NCI-H2196 (cell line): ENCODE results near the gene DNAH2.

ENCODE experiments used
- DNase-seq: peaks from one replicate; lab custom pipeline; 2025; ENCODE audit not compliant: unreplicated experiment; lab: John Stamatoyannopoulos, UW

Gene DNAH2

DNA sequence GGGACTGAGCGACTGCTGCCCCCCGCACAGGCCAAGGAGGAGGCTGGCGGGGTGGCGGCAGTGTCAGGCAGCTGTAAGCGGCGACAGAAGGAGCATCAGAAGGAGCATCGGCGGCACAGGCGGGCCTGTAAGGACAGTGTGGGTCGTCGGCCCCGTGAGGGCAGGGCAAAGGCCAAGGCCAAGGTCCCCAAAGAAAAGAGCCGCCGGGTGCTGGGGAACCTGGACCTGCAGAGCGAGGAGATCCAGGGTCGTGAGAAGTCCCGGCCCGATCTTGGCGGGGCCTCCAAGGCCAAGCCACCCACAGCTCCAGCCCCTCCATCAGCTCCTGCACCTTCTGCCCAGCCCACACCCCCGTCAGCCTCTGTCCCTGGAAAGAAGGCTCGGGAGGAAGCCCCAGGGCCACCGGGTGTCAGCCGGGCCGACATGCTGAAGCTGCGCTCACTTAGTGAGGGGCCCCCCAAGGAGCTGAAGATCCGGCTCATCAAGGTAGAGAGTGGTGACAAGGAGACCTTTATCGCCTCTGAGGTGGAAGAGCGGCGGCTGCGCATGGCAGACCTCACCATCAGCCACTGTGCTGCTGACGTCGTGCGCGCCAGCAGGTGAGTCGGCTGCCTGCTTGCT lies 131.7 kb downstream of the DNAH2 start:
- DNase-seq, result no peak

DNA sequence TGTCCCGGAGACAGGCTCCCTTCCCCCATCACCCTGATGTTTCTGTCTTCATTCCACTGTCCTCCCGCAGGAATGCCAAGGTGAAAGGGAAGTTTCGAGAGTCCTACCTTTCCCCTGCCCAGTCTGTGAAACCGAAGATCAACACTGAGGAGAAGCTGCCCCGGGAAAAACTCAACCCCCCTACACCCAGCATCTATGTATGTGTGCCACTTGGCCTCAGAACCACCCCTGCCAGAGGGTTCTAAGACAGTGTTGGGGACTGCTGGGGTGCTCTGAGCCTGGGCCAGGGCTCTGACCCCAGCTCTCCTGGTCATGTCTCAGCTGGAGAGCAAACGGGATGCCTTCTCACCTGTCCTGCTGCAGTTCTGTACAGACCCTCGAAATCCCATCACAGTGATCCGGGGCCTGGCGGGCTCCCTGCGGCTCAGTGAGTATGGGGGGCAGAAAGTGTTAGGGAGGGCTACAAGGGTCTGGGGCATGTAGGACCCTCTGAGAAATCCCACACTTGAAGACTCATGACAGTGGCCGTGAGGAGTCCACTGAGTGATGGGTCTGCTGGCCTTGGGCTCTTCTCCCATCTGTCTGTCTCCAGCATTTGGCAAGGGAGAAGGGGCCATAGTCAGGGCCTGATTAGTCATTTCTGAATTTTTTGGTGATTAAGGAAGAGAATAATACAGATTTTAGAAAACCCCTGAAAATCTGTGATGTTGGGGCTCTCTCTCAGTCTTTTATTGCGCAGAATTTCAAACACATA lies 132.4 kb downstream of the DNAH2 start:
- DNase-seq, result no peak

DNA sequence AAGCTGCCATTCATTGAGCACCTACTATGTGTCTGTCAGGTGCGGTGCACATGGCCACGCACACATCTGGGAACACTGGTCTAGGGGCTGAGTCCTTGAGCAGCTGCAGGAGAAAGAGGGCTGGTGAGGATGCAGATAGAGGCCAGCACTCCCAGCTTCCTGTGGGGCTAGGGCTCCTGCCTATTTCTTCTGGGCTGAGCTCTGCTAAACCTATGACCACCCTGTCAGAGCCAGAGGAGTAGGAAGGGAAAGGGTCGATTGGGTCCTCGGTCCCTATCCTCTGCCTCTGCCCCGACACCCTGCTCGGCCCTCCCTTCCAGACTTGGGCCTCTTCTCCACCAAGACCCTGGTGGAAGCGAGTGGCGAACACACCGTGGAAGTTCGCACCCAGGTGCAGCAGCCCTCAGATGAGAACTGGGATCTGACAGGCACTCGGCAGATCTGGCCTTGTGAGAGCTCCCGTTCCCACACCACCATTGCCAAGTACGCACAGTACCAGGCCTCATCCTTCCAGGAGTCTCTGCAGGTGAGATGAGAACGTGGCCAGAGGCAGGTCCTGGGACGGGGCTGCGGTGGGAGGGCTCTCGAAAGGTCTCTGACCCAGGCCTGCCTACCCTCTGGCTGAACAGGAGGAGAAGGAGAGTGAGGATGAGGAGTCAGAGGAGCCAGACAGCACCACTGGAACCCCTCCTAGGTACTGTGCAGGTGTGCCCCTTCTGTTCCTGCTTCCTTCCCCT lies 133.3 kb downstream of the DNAH2 start:
- DNase-seq, result no peak

DNA sequence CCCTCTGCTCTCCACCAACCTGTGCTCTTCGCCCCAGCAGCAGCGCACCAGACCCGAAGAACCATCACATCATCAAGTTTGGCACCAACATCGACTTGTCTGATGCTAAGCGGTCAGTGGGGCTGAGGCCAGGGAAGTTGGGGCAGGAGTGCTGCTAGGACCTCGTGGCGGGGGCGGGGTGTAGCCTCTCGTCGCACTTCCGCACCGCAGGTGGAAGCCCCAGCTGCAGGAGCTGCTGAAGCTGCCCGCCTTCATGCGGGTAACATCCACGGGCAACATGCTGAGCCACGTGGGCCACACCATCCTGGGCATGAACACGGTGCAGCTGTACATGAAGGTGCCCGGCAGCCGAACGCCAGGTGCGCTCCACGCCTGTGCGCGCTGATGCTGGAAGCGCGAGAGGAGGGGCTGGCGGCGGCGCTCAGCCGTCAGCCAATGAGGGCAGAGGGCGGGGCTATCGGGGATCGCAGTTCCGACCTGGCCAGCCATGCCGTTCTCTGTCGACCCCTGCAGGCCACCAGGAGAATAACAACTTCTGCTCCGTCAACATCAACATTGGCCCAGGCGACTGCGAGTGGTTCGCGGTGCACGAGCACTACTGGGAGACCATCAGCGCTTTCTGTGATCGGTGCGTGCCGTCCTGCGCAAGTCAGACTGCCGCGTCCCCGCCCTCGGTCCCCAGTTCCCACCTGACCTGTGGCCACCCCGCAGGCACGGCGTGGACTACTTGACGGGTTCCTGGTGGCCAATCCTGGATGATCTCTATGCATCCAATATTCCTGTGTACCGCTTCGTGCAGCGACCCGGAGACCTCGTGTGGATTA lies 134.1 kb downstream of the DNAH2 start:
- peak; percentile 84 for DNase-seq

DNA sequence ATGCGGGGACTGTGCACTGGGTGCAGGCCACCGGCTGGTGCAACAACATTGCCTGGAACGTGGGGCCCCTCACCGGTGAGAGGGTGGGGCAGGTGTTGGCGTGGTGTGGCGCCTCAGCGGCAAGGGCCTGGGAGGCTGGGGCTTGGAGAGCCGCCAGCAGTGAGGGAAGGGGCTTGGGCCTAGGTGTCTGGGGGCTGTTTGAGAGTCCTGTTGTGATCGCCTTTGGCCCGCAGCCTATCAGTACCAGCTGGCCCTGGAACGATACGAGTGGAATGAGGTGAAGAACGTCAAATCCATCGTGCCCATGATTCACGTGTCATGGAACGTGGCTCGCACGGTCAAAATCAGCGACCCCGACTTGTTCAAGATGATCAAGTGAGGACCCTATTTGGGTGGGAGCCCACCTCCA lies 134.7 kb downstream of the DNAH2 start:
- no peak for DNase-seq

DNA sequence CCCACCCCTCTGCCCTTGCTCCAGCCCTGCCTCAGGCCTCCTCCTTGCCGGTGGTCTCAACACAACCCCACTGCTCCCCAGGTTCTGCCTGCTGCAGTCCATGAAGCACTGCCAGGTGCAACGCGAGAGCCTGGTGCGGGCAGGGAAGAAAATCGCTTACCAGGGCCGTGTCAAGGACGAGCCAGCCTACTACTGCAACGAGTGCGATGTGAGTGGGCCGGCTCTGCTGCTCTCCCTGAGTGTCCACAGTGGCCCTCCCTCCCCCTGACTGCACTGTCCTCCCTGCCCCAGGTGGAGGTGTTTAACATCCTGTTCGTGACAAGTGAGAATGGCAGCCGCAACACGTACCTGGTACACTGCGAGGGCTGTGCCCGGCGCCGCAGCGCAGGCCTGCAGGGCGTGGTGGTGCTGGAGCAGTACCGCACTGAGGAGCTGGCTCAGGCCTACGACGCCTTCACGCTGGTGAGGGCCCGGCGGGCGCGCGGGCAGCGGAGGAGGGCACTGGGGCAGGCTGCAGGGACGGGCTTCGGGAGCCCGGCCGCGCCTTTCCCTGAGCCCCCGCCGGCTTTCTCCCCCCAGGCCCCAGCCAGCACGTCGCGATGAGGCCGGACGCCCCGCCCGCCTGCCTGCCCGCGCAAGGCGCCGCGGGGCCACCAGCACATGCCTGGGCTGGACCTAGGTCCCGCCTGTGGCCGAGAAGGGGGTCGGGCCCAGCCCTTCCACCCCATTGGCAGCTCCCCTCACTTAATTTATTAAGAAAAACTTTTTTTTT lies 135.6 kb downstream of the DNAH2 start:
- DNase-seq, result no peak

DNA sequence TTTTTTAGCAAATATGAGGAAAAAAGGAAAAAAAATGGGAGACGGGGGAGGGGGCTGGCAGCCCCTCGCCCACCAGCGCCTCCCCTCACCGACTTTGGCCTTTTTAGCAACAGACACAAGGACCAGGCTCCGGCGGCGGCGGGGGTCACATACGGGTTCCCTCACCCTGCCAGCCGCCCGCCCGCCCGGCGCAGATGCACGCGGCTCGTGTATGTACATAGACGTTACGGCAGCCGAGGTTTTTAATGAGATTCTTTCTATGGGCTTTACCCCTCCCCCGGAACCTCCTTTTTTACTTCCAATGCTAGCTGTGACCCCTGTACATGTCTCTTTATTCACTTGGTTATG lies 136.1 kb downstream of the DNAH2 start:
- DNase-seq, result no peak

DNA sequence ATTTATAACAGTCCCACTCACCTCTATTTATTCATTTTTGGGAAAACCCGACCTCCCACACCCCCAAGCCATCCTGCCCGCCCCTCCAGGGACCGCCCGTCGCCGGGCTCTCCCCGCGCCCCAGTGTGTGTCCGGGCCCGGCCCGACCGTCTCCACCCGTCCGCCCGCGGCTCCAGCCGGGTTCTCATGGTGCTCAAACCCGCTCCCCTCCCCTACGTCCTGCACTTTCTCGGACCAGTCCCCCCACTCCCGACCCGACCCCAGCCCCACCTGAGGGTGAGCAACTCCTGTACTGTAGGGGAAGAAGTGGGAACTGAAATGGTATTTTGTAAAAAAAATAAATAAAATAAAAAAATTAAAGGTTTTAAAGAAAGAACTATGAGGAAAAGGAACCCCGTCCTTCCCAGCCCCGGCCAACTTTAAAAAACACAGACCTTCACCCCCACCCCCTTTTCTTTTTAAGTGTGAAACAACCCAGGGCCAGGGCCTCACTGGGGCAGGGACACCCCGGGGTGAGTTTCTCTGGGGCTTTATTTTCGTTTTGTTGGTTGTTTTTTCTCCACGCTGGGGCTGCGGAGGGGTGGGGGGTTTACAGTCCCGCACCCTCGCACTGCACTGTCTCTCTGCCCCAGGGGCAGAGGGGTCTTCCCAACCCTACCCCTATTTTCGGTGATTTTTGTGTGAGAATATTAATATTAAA lies 136.7 kb downstream of the DNAH2 start:
- no peak for DNase-seq

DNA sequence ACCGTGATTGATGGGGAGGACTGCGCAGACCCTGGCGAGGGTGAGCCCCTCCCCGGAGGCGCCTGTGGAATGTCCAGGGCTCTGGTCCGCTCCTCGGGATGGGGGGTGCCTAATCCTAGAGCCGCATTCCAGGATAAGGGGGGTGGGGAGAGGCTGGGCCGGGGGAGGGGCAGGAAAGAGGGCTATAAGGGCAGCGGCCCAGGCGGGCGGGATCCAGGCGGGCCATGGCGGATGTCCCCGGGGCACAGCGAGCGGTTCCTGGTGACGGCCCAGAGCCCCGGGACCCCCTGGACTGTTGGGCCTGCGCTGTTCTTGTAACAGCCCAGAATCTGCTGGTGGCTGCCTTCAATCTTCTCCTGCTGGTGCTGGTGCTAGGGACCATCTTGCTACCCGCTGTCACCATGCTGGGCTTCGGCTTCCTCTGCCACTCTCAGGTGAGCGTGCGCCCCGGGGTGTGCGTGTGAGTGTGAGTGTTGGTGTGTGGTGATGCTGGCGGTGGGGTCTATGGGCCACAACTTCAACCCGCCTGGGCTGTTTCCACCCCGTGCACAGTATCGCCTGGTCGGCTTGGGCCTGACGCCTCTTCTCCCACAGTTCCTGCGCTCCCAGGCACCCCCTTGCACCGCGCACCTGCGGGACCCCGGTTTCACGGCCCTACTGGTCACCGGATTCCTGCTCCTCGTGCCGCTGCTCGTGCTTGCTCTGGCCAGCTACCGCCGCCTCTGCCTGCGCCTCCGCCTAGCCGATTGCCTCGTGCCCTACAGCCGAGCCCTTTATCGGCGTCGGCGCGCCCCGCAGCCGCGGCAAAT lies 137.5 kb downstream of the DNAH2 start, which contains the start of gene TMEM88:
TSS of gene TMEM88 (plus strand) at position 216 of the 809 bp plus-strand sequence. CDS start at position 225, 9 bp downstream.
- no peak for DNase-seq

DNA sequence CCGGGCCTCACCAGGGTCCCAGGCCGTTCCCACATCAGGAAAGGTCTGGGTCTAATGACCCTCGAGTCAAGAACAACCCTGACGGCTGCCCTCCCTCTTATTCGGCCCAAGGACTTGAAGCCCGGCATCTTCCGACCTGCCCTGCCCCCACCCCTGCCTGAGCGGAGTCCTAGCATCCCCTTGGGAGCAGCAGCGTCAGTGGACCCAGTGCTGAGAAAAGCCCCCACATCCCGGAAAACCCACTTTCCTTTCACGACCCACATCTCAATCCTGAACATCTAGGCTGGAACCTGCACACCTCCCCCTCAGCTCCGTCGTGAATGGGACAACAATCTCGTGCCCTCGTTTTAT lies 138.1 kb downstream of the DNAH2 start:
- no peak for DNase-seq

DNA sequence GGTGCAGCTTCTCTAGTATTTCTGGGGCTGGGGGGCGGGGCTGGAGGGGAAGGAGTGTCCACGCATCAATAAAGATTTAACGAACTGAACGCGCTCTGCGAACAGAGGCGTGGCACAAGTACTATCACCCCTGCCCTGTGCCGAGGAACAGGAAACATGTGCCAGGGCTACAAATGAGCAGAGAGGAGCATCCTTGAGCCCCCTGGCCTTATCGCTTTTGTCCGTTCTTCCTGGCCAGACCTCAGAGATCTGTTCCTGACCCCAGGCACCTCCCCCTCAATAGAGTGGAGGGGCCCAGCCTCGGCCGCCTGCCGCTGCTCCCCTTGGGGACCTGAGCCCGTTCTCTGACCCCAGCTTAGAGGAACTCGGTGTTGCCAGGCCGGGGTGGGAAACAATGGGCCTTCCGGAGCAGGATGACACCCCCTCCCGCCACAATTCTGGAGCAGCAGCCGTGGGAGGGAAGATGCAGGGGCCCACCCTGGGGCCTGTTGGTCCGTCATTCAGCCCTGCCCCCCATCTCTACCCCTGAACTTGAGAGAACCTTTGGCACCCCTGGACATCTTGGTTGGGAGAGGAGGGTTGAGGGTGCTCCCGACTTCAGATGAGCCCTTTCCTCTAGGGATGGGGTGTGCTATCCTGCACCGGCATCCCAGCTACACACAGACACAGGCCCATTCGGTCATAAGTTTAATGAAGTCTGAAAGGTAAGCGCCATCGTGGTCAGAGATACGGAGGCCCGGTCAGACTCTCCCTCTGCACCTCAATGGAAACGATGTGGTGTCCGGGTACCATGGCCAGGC lies 138.7 kb downstream of the DNAH2 start:
- DNase-seq, result no peak

DNA sequence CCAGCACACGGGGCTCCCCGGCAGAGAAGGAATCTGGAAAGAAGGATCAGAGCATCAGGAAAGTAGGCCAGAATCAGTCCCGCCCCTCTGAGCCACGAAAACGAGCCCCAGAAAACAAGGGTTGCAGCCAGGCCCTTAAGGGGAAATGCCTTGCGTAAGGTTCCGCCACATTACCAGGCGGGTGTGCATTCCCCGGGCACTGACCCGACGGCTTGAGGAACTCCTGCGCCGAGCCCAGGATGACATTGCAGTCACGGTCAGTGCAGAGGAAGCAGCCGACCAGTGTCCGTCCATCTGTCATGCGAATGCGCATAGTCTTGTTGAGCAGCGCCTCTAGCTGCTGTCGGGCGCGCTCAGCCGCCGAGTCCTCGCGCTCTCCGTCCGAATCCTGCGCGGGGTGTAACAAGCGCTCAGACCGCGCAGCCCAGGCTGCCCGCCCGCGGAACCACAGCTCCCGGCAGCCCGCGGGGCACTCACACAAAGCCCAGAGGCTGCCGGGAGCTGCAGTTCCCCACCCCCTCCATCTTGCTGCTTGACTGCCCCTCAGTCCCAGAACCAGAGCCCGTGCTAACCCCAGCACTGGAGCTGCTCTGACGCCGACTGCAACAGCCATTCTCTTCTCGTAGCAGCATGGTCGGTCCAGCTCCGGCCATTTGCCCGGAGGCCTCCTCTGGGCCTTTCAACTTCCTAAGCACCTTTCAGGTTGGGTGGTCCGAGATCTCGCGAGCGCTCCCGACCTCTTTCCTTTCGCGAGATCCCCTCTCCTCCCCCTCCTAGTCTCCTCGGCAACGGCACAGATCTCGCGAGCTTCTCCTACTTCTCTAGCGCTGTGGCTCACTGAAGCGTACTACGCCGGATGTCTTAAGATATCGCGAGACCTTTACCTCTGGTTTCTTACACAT lies 139.5 kb downstream of the DNAH2 start, which contains the start of gene NAA38:
TSS of gene NAA38 (minus strand) at position 749 of the 902 bp plus-strand sequence. CDS start at position 653, 96 bp downstream.
- DNase-seq, result peak; percentile 92

DNA sequence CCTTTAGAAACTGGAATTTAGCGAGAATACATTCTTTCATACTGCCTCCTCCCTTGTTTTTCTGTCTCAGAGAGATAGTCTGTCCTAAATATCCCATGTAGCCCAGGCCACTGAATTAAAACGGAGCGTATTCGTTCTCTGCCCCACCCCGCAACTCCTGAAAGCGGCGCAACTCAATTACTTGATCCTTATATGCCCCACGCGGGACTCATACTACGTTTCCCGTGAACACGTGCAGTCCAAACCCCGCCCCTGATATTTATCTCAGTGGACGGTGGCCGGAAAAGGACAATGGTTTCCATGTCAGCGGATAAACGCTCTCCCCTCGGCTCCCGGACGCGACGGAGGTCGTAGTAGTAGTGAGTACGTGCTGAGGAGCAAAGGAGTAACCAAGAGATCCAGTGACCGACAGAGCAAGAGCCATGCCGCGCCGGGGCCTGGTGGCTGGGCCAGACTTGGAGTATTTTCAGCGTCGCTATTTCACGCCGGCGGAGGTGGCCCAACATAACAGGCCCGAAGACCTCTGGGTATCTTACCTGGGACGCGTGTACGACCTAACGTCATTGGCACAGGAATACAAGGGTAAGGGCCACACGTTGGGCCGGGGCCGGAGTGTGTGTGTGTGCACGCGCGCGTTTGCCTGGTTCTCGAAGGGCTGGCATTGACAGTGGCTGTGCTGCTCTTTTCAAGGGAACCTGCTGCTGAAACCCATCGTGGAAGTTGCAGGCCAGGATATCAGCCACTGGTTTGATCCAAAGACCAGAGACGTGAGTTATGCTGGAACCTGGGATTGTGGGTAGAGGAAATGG lies 140.4 kb downstream of the DNAH2 start, which contains the start of gene CYB5D1:
TSS of gene CYB5D1 (plus strand) at position 291 of the 809 bp plus-strand sequence. CDS start at position 423, 132 bp downstream.
- peak; percentile 74 for DNase-seq

DNA sequence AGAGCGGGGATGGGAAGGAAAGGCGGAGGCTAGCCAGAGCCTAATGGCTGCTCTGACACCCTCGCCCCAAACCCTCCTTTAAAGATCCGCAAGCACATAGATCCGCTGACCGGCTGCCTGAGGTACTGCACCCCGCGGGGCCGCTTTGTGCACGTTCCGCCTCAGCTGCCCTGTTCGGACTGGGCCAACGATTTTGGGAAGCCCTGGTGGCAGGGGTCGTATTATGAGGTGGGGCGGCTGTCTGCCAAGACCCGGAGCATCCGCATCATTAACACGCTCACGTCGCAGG lies 140.9 kb downstream of the DNAH2 start:
- peak; percentile 9 for DNase-seq

DNA sequence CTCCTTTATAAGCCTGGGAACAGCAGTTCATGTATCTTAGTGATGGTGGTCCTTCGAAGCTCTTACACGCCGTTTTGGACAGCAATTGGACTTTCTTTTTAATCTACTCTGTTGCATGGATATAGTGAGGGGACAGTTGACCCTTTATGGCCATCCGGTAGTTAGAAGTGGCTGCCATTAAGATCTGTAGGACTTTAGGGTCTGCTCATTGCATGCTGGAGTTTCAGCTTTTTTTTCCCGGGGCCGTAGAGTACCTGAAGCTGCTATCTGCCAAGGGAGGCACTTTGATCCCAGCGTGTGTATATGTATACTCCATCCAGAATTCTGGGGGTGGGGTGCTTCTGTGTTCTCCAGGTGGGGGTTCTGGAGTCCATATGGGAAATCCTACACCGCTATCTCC lies 141.5 kb downstream of the DNAH2 start:
- DNase-seq, result no peak

DNA sequence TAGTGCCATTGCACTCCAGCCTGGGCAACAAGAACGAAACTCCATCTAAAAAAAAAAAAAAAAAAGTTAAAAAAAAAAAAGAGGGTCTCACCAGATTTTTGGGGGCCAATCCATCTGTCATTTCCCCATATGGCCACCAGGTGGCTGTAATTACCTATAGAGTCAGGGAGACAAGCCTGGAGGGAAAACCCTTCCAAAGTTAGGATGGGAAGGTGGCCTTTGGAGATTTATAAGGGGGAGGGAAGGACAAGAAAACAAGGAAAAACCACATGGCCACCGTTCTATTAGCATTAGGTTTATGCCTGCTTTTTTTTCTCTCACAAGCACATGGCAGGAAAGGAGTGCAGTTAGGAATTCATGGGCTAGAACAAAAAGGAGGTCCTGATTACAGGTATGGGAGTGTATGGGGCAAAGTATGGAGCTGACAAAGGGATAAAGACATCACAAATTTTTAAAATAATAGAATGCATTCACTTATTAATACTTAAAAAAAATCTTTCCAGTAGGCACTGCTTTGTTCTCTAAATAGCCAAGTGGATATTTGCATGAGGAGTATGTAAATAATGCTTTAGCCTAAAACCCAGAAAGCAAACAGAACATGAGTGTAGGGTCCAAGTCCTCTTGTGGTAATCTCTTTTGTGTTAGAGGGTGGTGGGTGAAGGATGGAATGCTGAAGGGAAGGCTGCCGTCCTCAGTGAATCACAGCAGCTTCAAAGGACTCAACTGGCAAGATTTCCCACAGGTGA lies 145.3 kb downstream of the DNAH2 start:
- DNase-seq, result peak; percentile 21
